Tibial nerve (tissue), 4 donors: ENCODE measurements around the gene PEX1.

Experiments used
- EP300 ChIP-seq, 2 donors: sonication (generic); formaldehyde crosslinking; IDR thresholded peaks; one replicate each; pipeline ENCODE4 v1.6.1; 2017; ENCODE audit warnings: antibody characterized with exemption in 2 of 2, mild to moderate bottlenecking in 1 of 2
- TF ChIP-seq, protein P1 (sequence below), 5 experiments: fragments of 200-600 bp in 3 of 5; fragments of 450-650 bp in 2 of 5; sonication (generic) in 3 of 5; IDR thresholded peaks; one replicate each; pipeline ENCODE4 v1.5.1; 2016 to 2019; ENCODE audit warnings: antibody characterized with exemption in 5 of 5, mild to moderate bottlenecking in 3 of 5, moderate library complexity in 2 of 5

GRCh38 chr7:92546856-92547497, 18.7 kb upstream of the PEX1 start:
- TF ChIP-seq, protein P1, sequence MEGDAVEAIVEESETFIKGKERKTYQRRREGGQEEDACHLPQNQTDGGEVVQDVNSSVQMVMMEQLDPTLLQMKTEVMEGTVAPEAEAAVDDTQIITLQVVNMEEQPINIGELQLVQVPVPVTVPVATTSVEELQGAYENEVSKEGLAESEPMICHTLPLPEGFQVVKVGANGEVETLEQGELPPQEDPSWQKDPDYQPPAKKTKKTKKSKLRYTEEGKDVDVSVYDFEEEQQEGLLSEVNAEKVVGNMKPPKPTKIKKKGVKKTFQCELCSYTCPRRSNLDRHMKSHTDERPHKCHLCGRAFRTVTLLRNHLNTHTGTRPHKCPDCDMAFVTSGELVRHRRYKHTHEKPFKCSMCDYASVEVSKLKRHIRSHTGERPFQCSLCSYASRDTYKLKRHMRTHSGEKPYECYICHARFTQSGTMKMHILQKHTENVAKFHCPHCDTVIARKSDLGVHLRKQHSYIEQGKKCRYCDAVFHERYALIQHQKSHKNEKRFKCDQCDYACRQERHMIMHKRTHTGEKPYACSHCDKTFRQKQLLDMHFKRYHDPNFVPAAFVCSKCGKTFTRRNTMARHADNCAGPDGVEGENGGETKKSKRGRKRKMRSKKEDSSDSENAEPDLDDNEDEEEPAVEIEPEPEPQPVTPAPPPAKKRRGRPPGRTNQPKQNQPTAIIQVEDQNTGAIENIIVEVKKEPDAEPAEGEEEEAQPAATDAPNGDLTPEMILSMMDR (IDR thresholded peaks at IDR 0.05), result no peak
- no peak for TF ChIP-seq EP300 (IDR thresholded peaks at IDR 0.05)
